Bronchial epithelial cell (primary cell): ENCODE results near the gene NDUFA8. TPM values are rescaled to one million over a fixed set of nuclear protein-coding genes. Genes with fewer than 3 reads are reported as not detected.

Experiments
- DNase-seq: peaks from one replicate; pipeline ENCODE4 v3.0.0-alpha.2; 2010; ENCODE audit warnings: low read depth
- FAIRE-seq: peaks from 2 replicates; lab custom pipeline; 2011; peaks lifted over from hg19 to GRCh38; lab: Jason Lieb, UNC
- H3K27me3 ChIP-seq: 2 replicates; pipeline ENCODE4 v1.5.1; 2011; ENCODE audit warnings: low read length; ENCODE audit not compliant: control insufficient read depth, insufficient read depth
- H3K36me3 ChIP-seq: 2 replicates; pipeline ENCODE4 v1.5.1; 2011; ENCODE audit warnings: low read length; ENCODE audit not compliant: control insufficient read depth, insufficient read depth
- H3K4me3 ChIP-seq: 2 replicates; pipeline ENCODE4 v1.5.1; 2011; ENCODE audit warnings: mild to moderate bottlenecking, low read depth, low read length, control low read depth
- total RNA-seq: library from RNA; depleted of rRNA; stranded (reverse); fragments of >200 nt; gene quantifications from 2 replicates; pipeline ENCODE4 v1.2.1, GENCODE V29; 2014
- TF ChIP-seq, protein P1 (sequence below): IDR thresholded peaks from 2 replicates; pipeline ENCODE4 v1.5.1; 2011; ENCODE audit warnings: mild to moderate bottlenecking, moderate library complexity, low read length, control low read depth, inconsistent platforms; ENCODE audit not compliant: insufficient read depth, severe bottlenecking

NDUFA8 gene
- total RNA-seq, 1 donor from 2014 or later, result 34.2 TPM

DNA sequence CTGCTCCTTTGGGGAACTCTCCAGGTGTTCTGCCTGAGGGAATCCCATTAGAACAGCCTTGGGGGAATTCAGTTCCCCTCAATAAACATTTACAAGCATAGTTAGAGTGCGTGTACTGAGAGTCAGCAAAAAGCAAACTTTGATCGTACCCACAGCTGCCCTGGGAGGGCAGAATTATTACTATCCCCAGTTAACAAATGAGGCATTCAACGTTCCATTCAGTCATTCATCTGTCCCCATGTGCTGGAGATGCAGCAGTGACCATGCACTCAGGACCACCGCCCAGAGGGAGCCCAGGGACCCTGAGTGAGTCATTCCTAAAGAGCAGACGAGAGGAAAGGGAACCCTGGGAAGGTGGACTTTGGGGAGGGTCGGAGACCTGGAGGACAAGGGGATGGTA is 47.3 kb downstream of the NDUFA8 start:
- Histone ChIP-seq H3K27me3 (no peaks in the 10 kb centered on the region), H3K4me3 (no peak overlapping the region), H3K36me3 (no peaks in the 10 kb centered on the region)
- DNase-seq, result no peak
- TF ChIP-seq, protein P1, sequence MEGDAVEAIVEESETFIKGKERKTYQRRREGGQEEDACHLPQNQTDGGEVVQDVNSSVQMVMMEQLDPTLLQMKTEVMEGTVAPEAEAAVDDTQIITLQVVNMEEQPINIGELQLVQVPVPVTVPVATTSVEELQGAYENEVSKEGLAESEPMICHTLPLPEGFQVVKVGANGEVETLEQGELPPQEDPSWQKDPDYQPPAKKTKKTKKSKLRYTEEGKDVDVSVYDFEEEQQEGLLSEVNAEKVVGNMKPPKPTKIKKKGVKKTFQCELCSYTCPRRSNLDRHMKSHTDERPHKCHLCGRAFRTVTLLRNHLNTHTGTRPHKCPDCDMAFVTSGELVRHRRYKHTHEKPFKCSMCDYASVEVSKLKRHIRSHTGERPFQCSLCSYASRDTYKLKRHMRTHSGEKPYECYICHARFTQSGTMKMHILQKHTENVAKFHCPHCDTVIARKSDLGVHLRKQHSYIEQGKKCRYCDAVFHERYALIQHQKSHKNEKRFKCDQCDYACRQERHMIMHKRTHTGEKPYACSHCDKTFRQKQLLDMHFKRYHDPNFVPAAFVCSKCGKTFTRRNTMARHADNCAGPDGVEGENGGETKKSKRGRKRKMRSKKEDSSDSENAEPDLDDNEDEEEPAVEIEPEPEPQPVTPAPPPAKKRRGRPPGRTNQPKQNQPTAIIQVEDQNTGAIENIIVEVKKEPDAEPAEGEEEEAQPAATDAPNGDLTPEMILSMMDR, result no peak
- FAIRE-seq, result no peak

DNA sequence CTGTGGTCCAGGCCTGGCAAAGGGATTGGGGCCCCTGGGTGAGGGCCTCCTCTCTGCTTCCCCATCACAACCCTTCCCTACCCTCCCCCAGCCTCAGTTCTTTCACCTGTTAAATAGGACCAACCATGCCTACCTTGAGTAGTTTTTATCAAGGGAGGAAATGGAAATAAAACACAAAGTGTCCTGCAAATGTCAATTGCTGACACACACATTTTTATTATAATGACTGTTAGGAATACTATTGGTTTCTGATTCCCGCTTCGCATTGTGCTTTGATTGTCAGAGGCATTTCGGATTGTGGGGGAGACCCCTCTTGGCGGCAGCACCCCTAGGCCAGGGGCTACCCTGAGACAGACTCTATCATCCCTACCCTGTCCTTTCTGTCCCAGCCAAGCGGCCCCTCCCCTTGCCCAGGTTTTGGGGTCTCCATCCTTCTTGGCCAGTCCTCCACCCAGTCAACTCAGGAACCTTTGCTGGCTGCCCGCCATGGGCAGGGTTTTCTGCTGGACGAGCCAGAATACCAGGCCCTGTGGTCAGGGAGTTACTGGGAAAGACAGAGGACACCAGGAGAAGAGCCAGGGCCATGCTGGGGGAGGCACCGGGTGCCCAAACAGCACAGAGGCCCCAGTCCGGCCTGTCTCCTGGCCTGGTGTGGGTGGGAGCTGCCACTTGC is 48.0 kb downstream of the NDUFA8 start:
- Histone ChIP-seq H3K4me3 (no peak overlapping the region), H3K27me3 (no peaks in the 10 kb centered on the region), H3K36me3 (no peaks in the 10 kb centered on the region)
- DNase-seq (no peak), FAIRE-seq (no peak)
- TF ChIP-seq, protein P1, result no peak

DNA sequence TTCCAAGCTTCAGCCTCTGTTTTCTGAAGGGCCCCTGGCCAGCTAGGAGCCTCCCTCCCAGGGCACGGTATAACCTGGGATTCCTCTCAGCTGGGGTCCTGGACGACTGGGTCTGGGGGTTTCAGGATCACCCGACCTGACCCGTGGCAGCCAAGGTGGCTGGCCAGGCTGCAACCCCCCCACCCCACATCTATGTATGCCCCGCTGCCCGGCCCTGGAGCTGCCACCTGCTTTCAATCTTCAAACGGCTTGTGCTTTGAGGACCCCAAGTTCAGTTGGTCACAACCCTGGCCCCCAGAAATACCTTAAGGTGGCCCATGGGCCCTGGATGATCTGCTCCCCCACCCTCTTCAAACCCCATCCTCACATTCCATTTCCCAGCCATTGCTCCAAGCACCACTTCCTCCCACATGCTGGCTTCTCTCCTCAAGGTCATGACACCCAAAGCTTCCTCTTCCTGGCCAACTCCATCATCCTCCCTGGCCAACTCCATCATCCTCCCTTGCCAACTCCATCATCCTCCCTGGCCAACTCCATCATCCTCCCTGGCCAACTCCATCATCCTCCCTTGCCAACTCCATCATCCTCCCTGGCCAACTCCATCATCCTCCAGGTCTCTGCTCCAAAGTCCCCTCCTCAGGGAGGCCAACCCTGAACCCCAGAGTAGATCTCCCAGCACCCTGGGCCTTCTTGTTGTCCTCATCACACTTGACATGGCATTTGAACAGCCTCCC is 49.3 kb downstream of the NDUFA8 start:
- Histone ChIP-seq H3K36me3 (no peaks in the 10 kb centered on the region), H3K4me3 (no peak overlapping the region), H3K27me3 (no peaks in the 10 kb centered on the region)
- no peak for DNase-seq
- FAIRE-seq, result no peak
- TF ChIP-seq, protein P1, result no peak

DNA sequence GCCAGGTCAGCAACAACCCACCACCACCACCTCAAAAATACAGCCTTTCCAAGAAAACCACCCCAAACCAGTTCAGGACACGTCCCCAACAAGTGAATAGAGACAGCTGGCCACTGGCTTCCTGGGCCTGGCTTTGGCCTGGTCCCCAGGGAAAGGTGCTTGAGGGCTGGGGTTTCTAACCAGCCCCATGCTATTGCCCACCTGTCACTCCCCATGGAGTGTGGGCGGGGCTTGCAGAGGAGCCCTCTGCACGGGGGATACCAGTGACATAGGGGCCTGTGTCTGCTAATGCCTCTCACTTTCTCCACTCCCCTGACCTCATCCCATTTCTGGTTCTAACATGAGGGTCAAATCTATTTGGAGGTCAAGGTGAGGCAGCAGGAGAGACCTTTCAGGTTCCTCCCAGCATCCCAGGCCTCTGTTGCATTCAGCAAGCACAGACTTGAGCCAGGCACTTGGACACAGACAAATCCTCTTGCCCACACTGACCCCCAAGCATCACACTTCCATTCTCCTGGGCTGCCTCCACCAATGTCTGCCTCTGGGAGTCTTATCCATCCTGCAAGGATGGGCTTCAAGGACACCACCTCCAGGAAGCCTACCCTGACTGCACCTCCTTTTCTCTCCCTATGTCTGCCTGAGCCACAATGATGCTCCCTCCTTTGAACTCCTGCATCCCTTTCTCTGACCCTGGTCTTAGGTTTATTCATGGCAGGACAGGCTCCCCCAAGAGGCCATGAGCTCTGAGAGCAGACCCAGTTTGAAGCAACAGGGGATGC is 50.4 kb downstream of the NDUFA8 start:
- H3K4me3 ChIP-seq, result no peak overlapping the region
- no peaks in the 10 kb centered on the region for H3K27me3 ChIP-seq
- no peaks in the 10 kb centered on the region for H3K36me3 ChIP-seq
- DNase-seq (no peak), FAIRE-seq (no peak)
- TF ChIP-seq, protein P1, result no peak

DNA sequence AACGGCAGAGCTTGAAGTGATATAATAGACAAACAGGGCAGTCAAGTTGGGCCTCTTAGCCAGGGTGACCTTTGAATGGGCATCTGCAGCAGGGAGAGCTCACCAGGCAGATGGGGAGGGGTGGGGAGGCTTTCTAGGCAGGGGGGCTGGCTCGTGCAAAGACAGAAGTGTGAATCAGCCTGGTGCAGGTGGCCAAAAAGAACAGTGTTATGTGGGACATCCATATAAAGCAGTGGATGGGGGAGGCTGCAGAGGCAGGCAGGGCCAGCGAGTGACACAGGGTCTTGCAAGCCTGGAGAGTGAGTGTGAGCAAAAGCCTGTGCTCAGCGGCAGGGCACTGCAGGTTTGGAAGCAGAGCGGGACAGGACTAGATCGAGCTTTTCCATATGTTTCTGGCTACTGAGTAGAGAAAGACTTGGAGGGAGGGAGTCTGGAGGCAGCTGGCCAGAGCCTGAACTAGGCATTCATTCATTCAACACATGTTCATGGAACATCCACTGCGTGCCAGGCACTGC is 52.2 kb downstream of the NDUFA8 start:
- TF ChIP-seq, protein P1, result no peak
- FAIRE-seq, result peak; percentile 43
- Histone ChIP-seq H3K4me3 (no peak overlapping the region), H3K27me3 (no peaks in the 10 kb centered on the region), H3K36me3 (no peaks in the 10 kb centered on the region)
- DNase-seq, result no peak
